Measurements from ENCODE around the gene KCNJ16. TPM values are rescaled to one million over a fixed set of nuclear protein-coding genes. Genes with fewer than 3 reads are reported as not detected.

The KCNJ16 gene
- total RNA-seq, 3 donors from 2014 or later = not detected

- ATAC-seq = no peak
- Mint-ChIP-seq H3K36me3 (ENCODE audit: insufficient read depth) (no peaks in the 10 kb centered on the region), H3K4me3 (no peak overlapping the region), H3K27me3 (ENCODE audit: low read depth) (no peaks in the 10 kb centered on the region), H3K9me3 (peaks cover 6% of the 10 kb centered on the region), H3K4me1 (ENCODE audit: low read depth) (no peaks in the 10 kb centered on the region)
- DNase-seq = no peak
Observed at GRCh38 chr17:70116919-70117318, 41.9 kb downstream of the KCNJ16 start.

- H3K4me1 Mint-ChIP-seq (ENCODE audit: low read depth) = no peaks in the 10 kb centered on the region
- ATAC-seq = no peak
- peaks cover 2% of the 10 kb centered on the region for H3K27me3 Mint-ChIP-seq (ENCODE audit: low read depth)
- H3K9me3 Mint-ChIP-seq = peaks cover 6% of the 10 kb centered on the region
- DNase-seq = no peak
- H3K4me3 Mint-ChIP-seq = no peak overlapping the region
- H3K36me3 Mint-ChIP-seq (ENCODE audit: insufficient read depth) = no peaks in the 10 kb centered on the region
Observed at GRCh38 chr17:70119545-70119944, 44.5 kb downstream of the KCNJ16 start.

- no peaks in the 10 kb centered on the region for H3K4me1 Mint-ChIP-seq (ENCODE audit: low read depth)
- DNase-seq (no peak), ATAC-seq (no peak)
- peaks cover 3% of the 10 kb centered on the region for H3K27me3 Mint-ChIP-seq (ENCODE audit: low read depth)
- peaks cover 6% of the 10 kb centered on the region for H3K9me3 Mint-ChIP-seq
- no peak overlapping the region for H3K4me3 Mint-ChIP-seq
- no peaks in the 10 kb centered on the region for H3K36me3 Mint-ChIP-seq (ENCODE audit: insufficient read depth)
Observed at GRCh38 chr17:70119983-70120382, 45.0 kb downstream of the KCNJ16 start.

GRCh38 chr17:70120425-70120824, 45.4 kb downstream of the KCNJ16 start:
- ATAC-seq (no peak), DNase-seq (no peak)
- peaks cover 6% of the 10 kb centered on the region for H3K9me3 Mint-ChIP-seq
- peaks cover 3% of the 10 kb centered on the region for H3K27me3 Mint-ChIP-seq (ENCODE audit: low read depth)
- no peak overlapping the region for H3K4me3 Mint-ChIP-seq
- no peaks in the 10 kb centered on the region for H3K4me1 Mint-ChIP-seq (ENCODE audit: low read depth)
- H3K36me3 Mint-ChIP-seq (ENCODE audit: insufficient read depth) = no peaks in the 10 kb centered on the region

- Mint-ChIP-seq H3K4me3 (no peak overlapping the region), H3K9me3 (peaks cover 6% of the 10 kb centered on the region), H3K27me3 (ENCODE audit: low read depth) (peaks cover 3% of the 10 kb centered on the region), H3K36me3 (ENCODE audit: insufficient read depth) (no peaks in the 10 kb centered on the region), H3K4me1 (ENCODE audit: low read depth) (no peaks in the 10 kb centered on the region)
- no peak for DNase-seq
- ATAC-seq = no peak
Observed at GRCh38 chr17:70121126-70121525, 46.1 kb downstream of the KCNJ16 start.

- Mint-ChIP-seq H3K4me1 (ENCODE audit: low read depth) (no peaks in the 10 kb centered on the region), H3K36me3 (ENCODE audit: insufficient read depth) (no peaks in the 10 kb centered on the region), H3K27me3 (ENCODE audit: low read depth) (peaks cover 3% of the 10 kb centered on the region), H3K4me3 (no peak overlapping the region), H3K9me3 (peaks cover 6% of the 10 kb centered on the region)
- DNase-seq (no peak), ATAC-seq (no peak)
Observed at GRCh38 chr17:70123193-70123592, 48.2 kb downstream of the KCNJ16 start.

GRCh38 chr17:70124723-70125122, 49.7 kb downstream of the KCNJ16 start:
- Mint-ChIP-seq H3K9me3 (peaks cover 9% of the 10 kb centered on the region), H3K4me3 (no peak overlapping the region), H3K4me1 (ENCODE audit: low read depth) (no peaks in the 10 kb centered on the region)

GRCh38 chr17:70127221-70127873, 52.3 kb downstream of the KCNJ16 start:
- H3K4me3 Mint-ChIP-seq = no peak overlapping the region
- ATAC-seq = no peak
- H3K36me3 Mint-ChIP-seq (ENCODE audit: insufficient read depth) = no peaks in the 10 kb centered on the region
- H3K27me3 Mint-ChIP-seq (ENCODE audit: low read depth) = peaks cover 6% of the 10 kb centered on the region
- no peak for DNase-seq
- H3K9me3 Mint-ChIP-seq = peaks cover 3% of the 10 kb centered on the region
- no peaks in the 10 kb centered on the region for H3K4me1 Mint-ChIP-seq (ENCODE audit: low read depth)

More at GRCh38 chr17:70124723-70125122, 49.7 kb downstream of the KCNJ16 start:
- Mint-ChIP-seq H3K27me3 (ENCODE audit: low read depth) (peaks cover 6% of the 10 kb centered on the region), H3K36me3 (ENCODE audit: insufficient read depth) (no peaks in the 10 kb centered on the region)
- DNase-seq (no peak), ATAC-seq (no peak)

- peaks cover 3% of the 10 kb centered on the region for H3K9me3 Mint-ChIP-seq
- no peaks in the 10 kb centered on the region for H3K4me1 Mint-ChIP-seq (ENCODE audit: low read depth)
- no peak for ATAC-seq
- no peak overlapping the region for H3K4me3 Mint-ChIP-seq
- no peak for DNase-seq
- H3K36me3 Mint-ChIP-seq (ENCODE audit: insufficient read depth) = no peaks in the 10 kb centered on the region
- H3K27me3 Mint-ChIP-seq (ENCODE audit: low read depth) = peaks cover 5% of the 10 kb centered on the region
Observed at GRCh38 chr17:70128727-70129238, 53.8 kb downstream of the KCNJ16 start.

GRCh38 chr17:70130289-70130688, 55.3 kb downstream of the KCNJ16 start:
- peaks cover 3% of the 10 kb centered on the region for H3K9me3 Mint-ChIP-seq

GRCh38 chr17:70132505-70132904, 57.5 kb downstream of the KCNJ16 start:
- DNase-seq (no peak), ATAC-seq (no peak)
- Mint-ChIP-seq H3K9me3 (peaks cover 3% of the 10 kb centered on the region), H3K4me3 (no peak overlapping the region), H3K27me3 (ENCODE audit: low read depth) (peaks cover 3% of the 10 kb centered on the region), H3K4me1 (ENCODE audit: low read depth) (peaks cover 8% of the 10 kb centered on the region), H3K36me3 (ENCODE audit: insufficient read depth) (no peaks in the 10 kb centered on the region)

More at GRCh38 chr17:70130289-70130688, 55.3 kb downstream of the KCNJ16 start:
- Mint-ChIP-seq H3K4me1 (ENCODE audit: low read depth) (no peaks in the 10 kb centered on the region), H3K4me3 (no peak overlapping the region), H3K36me3 (ENCODE audit: insufficient read depth) (no peaks in the 10 kb centered on the region), H3K27me3 (ENCODE audit: low read depth) (peaks cover 3% of the 10 kb centered on the region)
- ATAC-seq (no peak), DNase-seq (no peak)

GRCh38 chr17:70134042-70134441, 59.0 kb downstream of the KCNJ16 start:
- Mint-ChIP-seq H3K36me3 (ENCODE audit: insufficient read depth) (no peaks in the 10 kb centered on the region), H3K27me3 (ENCODE audit: low read depth) (peaks cover 3% of the 10 kb centered on the region), H3K4me3 (no peak overlapping the region), H3K4me1 (ENCODE audit: low read depth) (peaks cover 15% of the 10 kb centered on the region), H3K9me3 (peaks cover under 1% of the 10 kb centered on the region)
- no peak for DNase-seq
- ATAC-seq = no peak

- H3K4me3 Mint-ChIP-seq = no peak overlapping the region
- ATAC-seq = no peak
- no peaks in the 10 kb centered on the region for H3K36me3 Mint-ChIP-seq (ENCODE audit: insufficient read depth)
- no peaks in the 10 kb centered on the region for H3K9me3 Mint-ChIP-seq
- DNase-seq = no peak
- peaks cover 15% of the 10 kb centered on the region for H3K4me1 Mint-ChIP-seq (ENCODE audit: low read depth)
- H3K27me3 Mint-ChIP-seq (ENCODE audit: low read depth) = no peaks in the 10 kb centered on the region
Observed at GRCh38 chr17:70134777-70135176, 59.8 kb downstream of the KCNJ16 start.

GRCh38 chr17:70136131-70136530, 61.1 kb downstream of the KCNJ16 start:
- DNase-seq (no peak), ATAC-seq (no peak)
- Mint-ChIP-seq H3K4me1 (ENCODE audit: low read depth) (peaks cover 15% of the 10 kb centered on the region), H3K9me3 (no peaks in the 10 kb centered on the region), H3K27me3 (ENCODE audit: low read depth) (no peaks in the 10 kb centered on the region), H3K4me3 (no peak overlapping the region), H3K36me3 (ENCODE audit: insufficient read depth) (no peaks in the 10 kb centered on the region)

- Mint-ChIP-seq H3K4me1 (ENCODE audit: low read depth) (peaks cover 15% of the 10 kb centered on the region), H3K27me3 (ENCODE audit: low read depth) (no peaks in the 10 kb centered on the region), H3K4me3 (peak overlapping the region; percentile 56), H3K9me3 (no peaks in the 10 kb centered on the region), H3K36me3 (ENCODE audit: insufficient read depth) (no peaks in the 10 kb centered on the region)
- DNase-seq (no peak), ATAC-seq (peak; percentile 95 to 97)
Observed at GRCh38 chr17:70137451-70138230, 62.6 kb downstream of the KCNJ16 start.

Data from activated T-cell treated with anti-CD3 and anti-CD28 coated beads, Interleukin-2, amount 50 U/mL, for 4 hours (primary cell).